Muscle of arm (tissue), 12 donors: ENCODE data around the gene SRCIN1. TPM values are rescaled to one million over a fixed set of nuclear protein-coding genes. Genes with fewer than 3 reads are reported as not detected.

Experiments used
- polyA plus RNA-seq, 12 donors: library from polyadenylated mRNA; unstranded; fragments of 120-200 nt; gene quantifications; one replicate each; pipeline ENCODE4 v1.2.1, GENCODE V29; 2013; ENCODE audit not compliant: insufficient read length in 12 of 12

Gene SRCIN1
- polyA plus RNA-seq, 12 donors: 0.69 to 18.7 (median 0.90) TPM; not detected in 1

Other genes with a start within 250 kb of the SRCIN1 start
- gene ARHGAP23, start 177.5 kb downstream of the SRCIN1 start, polyA plus RNA-seq: 10 to 100 TPM in 11 of 12 donors, not detected in 1; 23.7 to 49.5 (median 33.9) TPM
- gene EPOP, start 69.0 kb upstream of the SRCIN1 start, polyA plus RNA-seq: under 1 TPM in 10 of 12 donors, not detected in 2; 0.28 to 0.77 (median 0.44) TPM
- gene MLLT6, start 99.3 kb upstream of the SRCIN1 start, polyA plus RNA-seq: 100 to 1,000 TPM in 3 of 12 donors, 10 to 100 TPM in 9; 47.8 to 277 (median 74.5) TPM
- gene CISD3, start 124.4 kb upstream of the SRCIN1 start, polyA plus RNA-seq: 10 to 100 TPM in 11 of 12 donors, not detected in 1; 10.7 to 17.4 (median 13.3) TPM
- 10 to 100 TPM in 11 of 12 donors, not detected in 1; 23.9 to 65.8 (median 30.2) TPM for gene PCGF2, start 142.4 kb upstream of the SRCIN1 start, polyA plus RNA-seq
- gene PSMB3, start 146.8 kb upstream of the SRCIN1 start, polyA plus RNA-seq: 100 to 1,000 TPM in 1 of 12 donors, 10 to 100 TPM in 10, not detected in 1; 63.9 to 133 (median 74.8) TPM
- gene PIP4K2B, start 193.6 kb upstream of the SRCIN1 start, polyA plus RNA-seq: 10 to 100 TPM; 56.2 to 96.9 (median 72.1) TPM
- 10 to 100 TPM in 11 of 12 donors, not detected in 1; 10.3 to 22.0 (median 14.0) TPM for gene CWC25, start 219.4 kb upstream of the SRCIN1 start, polyA plus RNA-seq
- gene RPL23, start 247.8 kb upstream of the SRCIN1 start, polyA plus RNA-seq: 1,000 to 10,000 TPM; 1,619 to 4,143 (median 2,948) TPM